Type B pancreatic cell (in vitro differentiated cells): ENCODE measurements around the gene GATA6. TPM values are rescaled to one million over a fixed set of nuclear protein-coding genes. Genes with fewer than 3 reads are reported as not detected.
A peak's percentile ranks its signal among the peaks of the same experiment; 100 is the strongest.

Experiments used
- DNase-seq: peaks from one replicate; pipeline ENCODE4 v3.0.0; 2021; ENCODE audit warnings: mixed read lengths; ENCODE audit not compliant: unreplicated experiment; ENCODE audit errors: extremely low spot score
- H3K27ac Mint-ChIP-seq: 2 replicates; pipeline ENCODE4 v1.8.0; 2021; ENCODE audit warnings: mild to moderate bottlenecking, mixed read lengths
- H3K27me3 Mint-ChIP-seq: 2 replicates; pipeline ENCODE4 v1.8.0; 2021; ENCODE audit warnings: mixed read lengths
- H3K36me3 Mint-ChIP-seq: 2 replicates; pipeline ENCODE4 v1.8.0; 2021; ENCODE audit warnings: mixed read lengths
- H3K4me1 Mint-ChIP-seq: one replicate; pipeline ENCODE4 v1.8.0; 2021; ENCODE audit warnings: mixed read lengths; ENCODE audit not compliant: unreplicated experiment
- H3K4me3 Mint-ChIP-seq: 2 replicates; pipeline ENCODE4 v1.8.0; 2021; ENCODE audit warnings: mild to moderate bottlenecking, mixed read lengths
- H3K9me3 Mint-ChIP-seq: 2 replicates; pipeline ENCODE4 v1.8.0; 2021; ENCODE audit warnings: mixed read lengths
- total RNA-seq: library from RNA; stranded (reverse); gene quantifications from 2 replicates; pipeline ENCODE4 v1.2.1, GENCODE V29; 2021; ENCODE audit warnings: low replicate concordance
- TF ChIP-seq, protein P1 (sequence below): fragments of 200-600 bp; sonication (generic); conservative IDR thresholded peaks from 2 replicates; pipeline ENCODE4 v1.5.0; 2021; ENCODE audit warnings: antibody characterized with exemption, mild to moderate bottlenecking

The GATA6 gene
- total RNA-seq, 1 donor from 2014 or later: 37.7 TPM

GRCh38 chr18:22241921-22242361 is 72.6 kb downstream of the GATA6 start:
- Mint-ChIP-seq H3K36me3 (no peaks in the 10 kb centered on the region), H3K9me3 (no peaks in the 10 kb centered on the region), H3K27ac (peak overlapping the region; percentile 56), H3K27me3 (peaks cover 9% of the 10 kb centered on the region), H3K4me1 (peaks cover 5% of the 10 kb centered on the region), H3K4me3 (peak overlapping the region; percentile 31)
- TF ChIP-seq, protein P1, sequence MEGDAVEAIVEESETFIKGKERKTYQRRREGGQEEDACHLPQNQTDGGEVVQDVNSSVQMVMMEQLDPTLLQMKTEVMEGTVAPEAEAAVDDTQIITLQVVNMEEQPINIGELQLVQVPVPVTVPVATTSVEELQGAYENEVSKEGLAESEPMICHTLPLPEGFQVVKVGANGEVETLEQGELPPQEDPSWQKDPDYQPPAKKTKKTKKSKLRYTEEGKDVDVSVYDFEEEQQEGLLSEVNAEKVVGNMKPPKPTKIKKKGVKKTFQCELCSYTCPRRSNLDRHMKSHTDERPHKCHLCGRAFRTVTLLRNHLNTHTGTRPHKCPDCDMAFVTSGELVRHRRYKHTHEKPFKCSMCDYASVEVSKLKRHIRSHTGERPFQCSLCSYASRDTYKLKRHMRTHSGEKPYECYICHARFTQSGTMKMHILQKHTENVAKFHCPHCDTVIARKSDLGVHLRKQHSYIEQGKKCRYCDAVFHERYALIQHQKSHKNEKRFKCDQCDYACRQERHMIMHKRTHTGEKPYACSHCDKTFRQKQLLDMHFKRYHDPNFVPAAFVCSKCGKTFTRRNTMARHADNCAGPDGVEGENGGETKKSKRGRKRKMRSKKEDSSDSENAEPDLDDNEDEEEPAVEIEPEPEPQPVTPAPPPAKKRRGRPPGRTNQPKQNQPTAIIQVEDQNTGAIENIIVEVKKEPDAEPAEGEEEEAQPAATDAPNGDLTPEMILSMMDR: no peak
- DNase-seq: no peak

- peaks cover 13% of the 10 kb centered on the region for H3K27me3 Mint-ChIP-seq
- H3K4me1 Mint-ChIP-seq: peaks cover 5% of the 10 kb centered on the region
- no peaks in the 10 kb centered on the region for H3K36me3 Mint-ChIP-seq
- no peak for DNase-seq
- H3K27ac Mint-ChIP-seq: no peak overlapping the region
- TF ChIP-seq, protein P1: no peak
- H3K4me3 Mint-ChIP-seq: no peak overlapping the region
- H3K9me3 Mint-ChIP-seq: no peaks in the 10 kb centered on the region
Observed at GRCh38 chr18:22243513-22243912, 74.1 kb downstream of the GATA6 start.

DNA sequence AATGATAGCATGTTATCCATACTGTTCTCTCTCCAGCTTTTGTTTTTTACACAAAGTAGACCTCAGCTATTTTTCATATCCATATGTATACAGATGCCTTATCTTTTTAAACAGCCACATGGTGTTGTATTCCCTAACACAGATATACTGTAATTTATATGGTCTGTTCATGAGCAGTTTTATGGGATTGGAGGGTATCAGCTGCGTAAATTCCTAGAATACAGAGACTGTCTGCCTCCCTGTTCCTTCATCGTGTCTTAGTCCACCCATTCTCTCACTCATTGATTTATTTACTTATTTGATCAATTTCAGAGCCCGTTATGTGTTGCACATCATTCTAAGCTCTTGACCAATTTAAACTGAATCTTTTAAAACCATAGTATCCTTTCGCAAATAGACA is 80.6 kb downstream of the GATA6 start:
- TF ChIP-seq, protein P1: no peak
- Mint-ChIP-seq H3K4me3 (no peak overlapping the region), H3K4me1 (peaks cover 13% of the 10 kb centered on the region), H3K27me3 (peaks cover 27% of the 10 kb centered on the region), H3K9me3 (no peaks in the 10 kb centered on the region), H3K27ac (no peak overlapping the region), H3K36me3 (no peaks in the 10 kb centered on the region)
- DNase-seq: no peak

- Mint-ChIP-seq H3K27ac (no peak overlapping the region), H3K4me1 (peaks cover 13% of the 10 kb centered on the region), H3K36me3 (no peaks in the 10 kb centered on the region), H3K27me3 (peaks cover 29% of the 10 kb centered on the region), H3K4me3 (no peak overlapping the region), H3K9me3 (no peaks in the 10 kb centered on the region)
- DNase-seq: no peak
- TF ChIP-seq, protein P1: no peak
Observed at GRCh38 chr18:22250591-22250996, 81.2 kb downstream of the GATA6 start.

Other genes with a start within 250 kb of the GATA6 start
- not detected in 2 replicates for gene CTAGE1, start 248.3 kb downstream of the GATA6 start, total RNA-seq